IMR-90 (cell line): ENCODE results near the gene SNX11. TPM values are rescaled to one million over a fixed set of nuclear protein-coding genes. Genes with fewer than 3 reads are reported as not detected.

Experiments used
- ATAC-seq: fragments of 200-7000 bp; cut with Tn5 transposase; 2 replicates; pipeline ENCODE4 v1.9.1; 2020; ENCODE audit warnings: low read depth, mild to moderate bottlenecking, moderate library complexity
- BruUV-seq: library from RNA; stranded (reverse); fragments of 400-500 nt; replicated peaks from 2 replicates; lab custom pipeline; 2021; lab: Mats Ljungman, UMichigan
- CTCF ChIA-PET: fragments of 300-600 bp; formaldehyde crosslinking; extraction: SDS; loops from one replicate; lab custom pipeline; 2021; ENCODE audit warnings: antibody characterized with exemption; lab: Yijun Ruan, JAX
- POLR2A ChIA-PET: fragments of 300-600 bp; sonication (Branson Sonifier 250); formaldehyde crosslinking; loops from one replicate; lab custom pipeline; 2022; ENCODE audit warnings: antibody characterized with exemption; ENCODE audit not compliant: unreplicated experiment; lab: Charles Lee
- DNase-seq: peaks from one replicate; pipeline ENCODE4 v3.0.0; 2013
- H2AFZ ChIP-seq: replicated peaks from 2 replicates; pipeline ENCODE3; 2013; ENCODE audit warnings: low read length, mild to moderate bottlenecking; ENCODE audit not compliant: poor library complexity
- H2AK5ac ChIP-seq: 2 replicates; pipeline ENCODE4 v1.6.1; 2013; ENCODE audit warnings: low read depth, low read length, inconsistent platforms
- H2AK9ac ChIP-seq: replicated peaks from 2 replicates; pipeline ENCODE3; 2013; ENCODE audit warnings: mild to moderate bottlenecking, low read depth, low read length, moderate library complexity; ENCODE audit not compliant: poor library complexity
- H2BK120ac ChIP-seq: 2 replicates; pipeline ENCODE4 v1.6.1; 2013; ENCODE audit warnings: low read depth, low read length, inconsistent platforms
- H2BK15ac ChIP-seq: 3 replicates; pipeline ENCODE4 v1.6.1; 2013; ENCODE audit warnings: low read depth, low read length, inconsistent platforms
- H2BK20ac ChIP-seq: 2 replicates; pipeline ENCODE4 v1.6.1; 2013; ENCODE audit warnings: low read depth, mild to moderate bottlenecking, inconsistent platforms, low read length, moderate library complexity
- H2BK5ac ChIP-seq: 2 replicates; pipeline ENCODE4 v1.6.1; 2013; ENCODE audit warnings: mild to moderate bottlenecking, low read depth, low read length, inconsistent platforms; ENCODE audit not compliant: poor library complexity, severe bottlenecking
- H3K14ac ChIP-seq: replicated peaks from 2 replicates; pipeline ENCODE4 v1.6.1; 2013; ENCODE audit warnings: low read depth, low read length, inconsistent platforms
- H3K18ac ChIP-seq: 2 replicates; pipeline ENCODE4 v1.6.1; 2013; ENCODE audit warnings: low read depth, low read length, control low read depth
- H3K23ac ChIP-seq: 2 replicates; pipeline ENCODE4 v1.6.1; 2013; ENCODE audit warnings: low read depth, low read length, inconsistent platforms
- H3K27ac ChIP-seq: 2 replicates; pipeline ENCODE4 v1.5.1; 2013; ENCODE audit warnings: mild to moderate bottlenecking, control low read depth, low read length; ENCODE audit not compliant: insufficient read depth
- H3K27me3 ChIP-seq: 2 replicates; pipeline ENCODE4 v1.6.1; 2013; ENCODE audit warnings: low read length; ENCODE audit not compliant: control insufficient read depth, insufficient read depth
- H3K36me3 ChIP-seq: 2 replicates; pipeline ENCODE4 v1.6.1; 2013; ENCODE audit warnings: low read length, mixed read lengths; ENCODE audit not compliant: control insufficient read depth, insufficient read depth
- H3K4ac ChIP-seq: 2 replicates; pipeline ENCODE4 v1.6.1; 2013; ENCODE audit warnings: low read depth, low read length, inconsistent platforms
- H3K4me1 ChIP-seq: 2 replicates; pipeline ENCODE4 v1.6.1; 2013; ENCODE audit warnings: low read length, mixed read lengths; ENCODE audit not compliant: control insufficient read depth, insufficient read depth
- H3K4me2 ChIP-seq: 2 replicates; pipeline ENCODE4 v1.6.1; 2013; ENCODE audit warnings: low read depth, mild to moderate bottlenecking, control low read depth, low read length, moderate library complexity
- H3K4me3 ChIP-seq: 2 replicates; pipeline ENCODE4 v1.5.1; 2013; ENCODE audit warnings: low read depth, mild to moderate bottlenecking, control low read depth, low read length, moderate library complexity; ENCODE audit not compliant: insufficient read depth
- H3K56ac ChIP-seq: 2 replicates; pipeline ENCODE4 v1.6.1; 2013; ENCODE audit warnings: low read length, inconsistent platforms; ENCODE audit not compliant: insufficient read depth; ENCODE audit errors: extremely low read depth
- H3K79me1 ChIP-seq, 2 experiments: 2 replicates each; pipeline ENCODE4 v1.6.1; 2013; ENCODE audit warnings: low read length in 2 of 2, inconsistent platforms in 1 of 2, low read depth in 1 of 2
- H3K9ac ChIP-seq: 2 replicates; pipeline ENCODE4 v1.6.1; 2013; ENCODE audit warnings: low read depth, low read length, control low read depth
- H3K9me1 ChIP-seq: 2 replicates; pipeline ENCODE4 v1.6.1; 2013; ENCODE audit warnings: low read length, inconsistent platforms; ENCODE audit not compliant: insufficient read depth
- H3K9me3 ChIP-seq: 2 replicates; pipeline ENCODE4 v1.6.1; 2013; ENCODE audit warnings: low read length; ENCODE audit not compliant: control insufficient read depth, insufficient read depth
- H4K20me1 ChIP-seq: 2 replicates; pipeline ENCODE4 v1.6.1; 2013; ENCODE audit warnings: low read length, inconsistent platforms; ENCODE audit not compliant: insufficient read depth
- H4K5ac ChIP-seq: 2 replicates; pipeline ENCODE4 v1.6.1; 2013; ENCODE audit warnings: mild to moderate bottlenecking, low read depth, low read length, control low read depth
- H4K8ac ChIP-seq, 2 experiments: 2 replicates each; pipeline ENCODE4 v1.6.1; 2013; ENCODE audit warnings: low read depth in 2 of 2, low read length in 2 of 2, control low read depth in 1 of 2, inconsistent platforms in 1 of 2
- H4K91ac ChIP-seq: 2 replicates; pipeline ENCODE4 v1.6.1; 2013; ENCODE audit warnings: low read depth, low read length, inconsistent platforms; ENCODE audit not compliant: insufficient read depth
- BHLHE40 ChIP-seq: fragments of 150-350 bp; IDR thresholded peaks from 2 replicates; pipeline ENCODE4 v1.6.1; 2016; ENCODE audit warnings: mild to moderate bottlenecking, low read depth, low read length
- CEBPB ChIP-seq: IDR thresholded peaks from 2 replicates; pipeline ENCODE4 v1.6.1; 2012; ENCODE audit warnings: low read depth, low read length, improper control_type of control experiment
- CHD1 ChIP-seq: IDR thresholded peaks from 2 replicates; pipeline ENCODE4 v1.6.1; 2012; ENCODE audit warnings: low read depth, low read length, improper control_type of control experiment
- ELK1 ChIP-seq: fragments of 150-350 bp; IDR thresholded peaks from 2 replicates; pipeline ENCODE4 v1.6.1; 2016; ENCODE audit warnings: low read depth, mild to moderate bottlenecking, low read length, moderate library complexity, borderline replicate concordance
- FOS ChIP-seq: fragments of 150-350 bp; IDR thresholded peaks from 2 replicates; pipeline ENCODE4 v1.6.1; 2016; ENCODE audit warnings: low read depth, low read length
- MAFK ChIP-seq: IDR thresholded peaks from 2 replicates; pipeline ENCODE4 v1.6.1; 2012; ENCODE audit warnings: low read depth, low read length, improper control_type of control experiment
- MAZ ChIP-seq: IDR thresholded peaks from 2 replicates; pipeline ENCODE4 v1.6.1; 2012; ENCODE audit warnings: low read depth, mild to moderate bottlenecking, low read length, improper control_type of control experiment, moderate library complexity, borderline replicate concordance
- MXI1 ChIP-seq: IDR thresholded peaks from 2 replicates; pipeline ENCODE4 v1.6.1; 2012; ENCODE audit warnings: low read depth, mild to moderate bottlenecking, low read length, moderate library complexity, borderline replicate concordance
- NFE2L2 ChIP-seq: fragments of 150-350 bp; IDR thresholded peaks from 2 replicates; pipeline ENCODE4 v1.6.1; 2016; ENCODE audit warnings: low read depth, mild to moderate bottlenecking, low read length
- RAD21 ChIP-seq: IDR thresholded peaks from 2 replicates; pipeline ENCODE4 v1.6.1; 2012; ENCODE audit warnings: low read length, improper control_type of control experiment
- RCOR1 ChIP-seq: IDR thresholded peaks from 2 replicates; pipeline ENCODE4 v1.6.1; 2012; ENCODE audit warnings: mild to moderate bottlenecking, low read length, improper control_type of control experiment; ENCODE audit not compliant: insufficient replicate concordance
- RFX5 ChIP-seq: IDR thresholded peaks from 2 replicates; pipeline ENCODE4 v1.8.0; 2012; ENCODE audit warnings: low read depth, mild to moderate bottlenecking, low read length, moderate library complexity
- SMC3 ChIP-seq: fragments of 150-350 bp; IDR thresholded peaks from 2 replicates; pipeline ENCODE4 v1.6.1; 2016; ENCODE audit warnings: low read depth, mild to moderate bottlenecking, antibody characterized with exemption, low read length, moderate library complexity
- USF2 ChIP-seq: fragments of 150-350 bp; IDR thresholded peaks from 2 replicates; pipeline ENCODE4 v1.6.1; 2017; ENCODE audit warnings: mild to moderate bottlenecking, antibody characterized with exemption, low read length, low read depth
- WGBS, 2 experiments: methylation state at CpG; one replicate each; pipeline versions ENCODE4 v1.1.5 to v1.1.7; 2013; ENCODE audit warnings: missing lambda C conversion rate in 2 of 2; ENCODE audit not compliant: insufficient read length in 1 of 2; ENCODE audit errors: extremely low coverage in 2 of 2; 5-methylcytosine and 5-hydroxymethylcytosine counted together
- dilution Hi-C: fragments of 300-500 bp; cut with HindIII; formaldehyde crosslinking; loops from one replicate; pipeline ENCODE4 v1.14.3; 2018; ENCODE audit warnings: low sequenced_read_pairs; ENCODE audit not compliant: unreplicated experiment
- in situ Hi-C: fragments of 300-500 bp; cut with MboI; formaldehyde crosslinking; loops from 3 replicates; pipeline ENCODE4 v1.14.3; 2019; ENCODE audit warnings: low sequenced_read_pairs, inconsistent platforms, mixed read lengths
- intact Hi-C: fragments of 100-400 bp; cut with micrococcal nuclease; formaldehyde crosslinking; loops from 2 replicates; pipeline ENCODE4 v1.10.0; 2022
- polyA plus RNA-seq, 3 experiments: library from polyadenylated mRNA; depleted of rRNA; stranded (reverse); fragments of >200 nt; gene quantifications; 2 replicates each; pipeline ENCODE4 v1.2.3, GENCODE V29; 2012; ENCODE audit warnings: low replicate concordance in 1 of 3
- total RNA-seq: library from RNA; depleted of rRNA; stranded (reverse); fragments of >200 nt; gene quantifications from 2 replicates; pipeline ENCODE4 v1.2.3, GENCODE V29; 2012

Gene SNX11
- total and polyA plus RNA-seq, 2 of the 4 experiments (the other 2 are of a cell fraction) = 14.7 to 16.9 TPM

- H3K9me1 ChIP-seq = no peaks in the 10 kb centered on the region
- CTCF ChIA-PET = no interaction called here
- no TSS peak for BruUV-seq
Measured at GRCh38 chr17:48144976-48145798, 37.6 kb downstream of the SNX11 start.

More at GRCh38 chr17:48144976-48145798, 37.6 kb downstream of the SNX11 start:
- Histone ChIP-seq H3K27ac (no peak overlapping the region), H3K79me1 (no peaks in the 10 kb centered on the region), H3K4me3 (no peak overlapping the region), H2BK5ac (no peak overlapping the region), H3K18ac (no peak overlapping the region), H2BK120ac (no peak overlapping the region), H4K91ac (no peak overlapping the region), H4K8ac (no peak overlapping the region), H4K20me1 (no peaks in the 10 kb centered on the region), H2AK9ac (no peak overlapping the region), H3K9me3 (no peaks in the 10 kb centered on the region), H3K36me3 (no peaks in the 10 kb centered on the region), H2AK5ac (no peak overlapping the region), H3K4me1 (no peaks in the 10 kb centered on the region), H3K23ac (no peak overlapping the region), H3K14ac (no peak overlapping the region), H2AFZ (no peak overlapping the region), H2BK15ac (no peak overlapping the region), H2BK20ac (no peak overlapping the region), H3K27me3 (peaks cover 86% of the 10 kb centered on the region), H3K56ac (no peak overlapping the region), H3K4ac (no peak overlapping the region), H3K4me2 (no peak overlapping the region), H3K9ac (no peak overlapping the region), H4K5ac (no peak overlapping the region)
- DNase-seq = no peak
- TF ChIP-seq USF2 (no peak), ELK1 (no peak), RAD21 (no peak), BHLHE40 (no peak), SMC3 (no peak), RFX5 (no peak), MAZ (no peak), MAFK (no peak), FOS (no peak), CHD1 (no peak), RCOR1 (no peak), CEBPB (no peak), NFE2L2 (no peak), MXI1 (no peak)
- POLR2A ChIA-PET = no interaction called here
- intact Hi-C loops (no loop called here), dilution Hi-C loops (no loop called here), in situ Hi-C loops (no loop called here)
- no peak for ATAC-seq
- no CpG with 5 or more reads among the region's 3 CpGs for WGBS, 2 experiments
